Fibroblast of skin of abdomen (primary cell): ENCODE results near the gene ELMO2.

ENCODE experiments used
- DNase-seq: peaks from one replicate; pipeline ENCODE4 v3.0.0-alpha.2; 2013

The ELMO2 gene

GRCh38 chr20:46330831-46331371, 75.5 kb downstream of the ELMO2 start:
- no peak for DNase-seq

- DNase-seq: no peak
Measured at GRCh38 chr20:46330072-46330763, 76.2 kb downstream of the ELMO2 start.

- no peak for DNase-seq
Measured at GRCh38 chr20:46328200-46328882, 78.1 kb downstream of the ELMO2 start.

- no peak for DNase-seq
Measured at GRCh38 chr20:46327557-46327956, 78.9 kb downstream of the ELMO2 start.

DNA sequence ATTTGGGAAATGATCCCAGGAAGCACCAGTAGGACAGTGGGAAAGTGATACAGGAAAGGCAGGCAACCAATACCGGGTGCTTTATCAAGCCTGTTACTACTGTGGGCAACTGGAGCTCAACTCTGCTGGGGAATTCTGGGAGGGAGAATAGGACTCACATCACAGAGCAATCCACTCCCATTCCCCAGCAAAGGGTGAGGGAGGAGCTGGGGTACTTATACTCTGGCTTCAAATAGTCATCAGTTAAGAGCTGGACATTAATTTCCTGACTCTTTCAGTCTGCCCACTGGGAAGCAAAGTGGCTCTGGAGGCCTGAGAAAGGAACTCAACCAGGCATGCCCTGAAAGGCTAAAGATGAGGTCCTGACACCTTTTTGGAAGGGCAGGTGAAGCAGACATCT, 80.6 kb downstream of the ELMO2 start:
- no peak for DNase-seq

DNA sequence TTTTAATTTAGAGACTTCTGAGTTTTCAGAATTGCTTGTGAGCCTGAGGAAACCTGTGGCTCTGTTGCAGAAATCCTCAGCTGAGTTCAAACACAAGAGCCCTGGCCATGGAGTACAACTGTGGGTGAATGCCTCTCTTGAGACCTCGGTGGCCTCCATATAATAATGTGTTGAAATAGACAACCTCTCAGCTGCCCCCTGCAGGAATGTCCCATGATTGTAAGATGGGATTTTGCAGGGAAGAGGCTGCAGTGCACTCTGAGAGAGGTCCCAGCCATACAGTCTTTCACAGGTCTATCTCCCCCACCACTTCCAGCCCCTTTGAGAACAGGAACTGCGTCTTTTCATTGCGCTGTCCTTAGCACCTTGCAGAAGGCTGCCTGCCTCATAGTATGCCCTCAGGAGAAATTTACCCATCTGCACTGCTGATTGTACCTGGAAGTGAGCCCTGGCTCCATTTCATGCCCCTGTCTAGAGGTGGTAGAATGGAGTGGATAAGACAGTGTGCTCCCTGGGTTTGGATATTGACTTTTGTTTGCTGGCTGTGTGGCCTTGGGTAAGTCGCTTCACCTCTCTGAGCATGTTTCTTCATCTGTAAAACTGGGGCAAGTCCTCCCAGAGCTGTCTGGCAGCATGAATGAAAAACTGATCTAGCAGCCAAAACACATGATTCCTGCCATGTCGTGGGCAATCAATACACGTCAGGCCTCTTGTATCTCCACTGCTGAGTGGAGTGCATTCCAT, 81.3 kb downstream of the ELMO2 start:
- DNase-seq: no peak

DNA sequence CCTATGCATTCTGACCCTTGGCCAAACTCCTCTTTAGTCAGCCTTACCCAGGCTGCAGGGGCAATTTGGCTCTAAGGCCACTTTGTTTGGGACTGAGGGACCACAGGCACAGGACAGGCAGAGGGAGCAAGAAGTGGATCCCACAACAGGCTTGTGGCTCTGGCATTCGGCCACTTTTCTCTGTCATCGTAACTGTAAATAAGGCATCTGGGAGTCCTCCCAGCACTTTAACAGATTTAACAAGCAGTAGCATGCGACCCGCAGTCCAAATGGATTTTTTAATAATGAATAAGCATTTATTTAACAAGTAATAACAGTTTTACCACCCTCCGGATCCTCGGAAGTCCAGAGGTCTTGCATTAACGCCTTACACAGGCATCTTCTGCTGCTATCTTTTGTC, 82.0 kb downstream of the ELMO2 start:
- DNase-seq: no peak

GRCh38 chr20:46323557-46323956, 82.9 kb downstream of the ELMO2 start:
- DNase-seq: no peak

DNA sequence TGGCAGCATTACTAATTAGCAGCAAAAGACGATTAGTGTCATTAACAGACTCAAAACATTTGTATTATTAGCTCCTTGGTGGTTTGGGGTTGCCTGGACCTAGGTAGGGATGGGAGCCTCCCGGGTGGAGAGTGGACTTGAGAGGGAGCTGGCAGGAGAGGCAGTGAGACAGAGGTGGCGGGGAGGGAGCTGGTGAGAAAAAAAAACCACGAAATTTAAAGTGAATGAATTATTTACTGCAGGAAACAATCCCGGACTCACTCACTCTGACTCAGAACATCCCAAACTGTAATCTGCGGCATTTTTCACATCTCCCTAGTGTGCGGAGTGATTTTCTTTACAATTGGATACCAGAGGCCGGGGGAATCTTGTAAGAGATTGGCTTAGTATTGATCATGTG, 83.8 kb downstream of the ELMO2 start:
- DNase-seq: no peak

DNA sequence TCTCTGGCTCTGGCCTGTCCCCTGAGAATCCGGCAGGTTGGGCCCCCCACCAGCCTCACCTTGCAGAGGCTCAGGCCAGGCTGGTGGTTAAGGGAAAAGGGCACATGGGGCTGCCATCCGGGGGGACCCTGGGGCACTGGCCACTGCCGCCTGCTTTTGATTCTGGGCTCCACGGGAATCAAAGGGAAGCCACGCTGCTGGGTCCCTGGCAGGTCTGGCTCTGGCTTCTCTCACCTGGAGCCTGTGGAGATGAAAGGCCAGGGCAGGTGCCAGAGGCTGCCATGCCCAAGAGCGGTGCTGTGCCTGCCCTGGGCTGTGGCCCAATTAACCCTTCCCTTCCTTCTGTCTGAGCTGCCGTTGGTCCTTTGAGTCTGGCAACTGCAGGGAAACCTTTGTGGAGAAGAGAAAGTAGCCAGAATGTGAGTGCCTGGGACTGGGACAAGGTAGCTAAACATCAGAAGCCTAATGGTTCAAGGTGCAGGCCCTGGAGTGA, 88.7 kb downstream of the ELMO2 start:
- no peak for DNase-seq

DNA sequence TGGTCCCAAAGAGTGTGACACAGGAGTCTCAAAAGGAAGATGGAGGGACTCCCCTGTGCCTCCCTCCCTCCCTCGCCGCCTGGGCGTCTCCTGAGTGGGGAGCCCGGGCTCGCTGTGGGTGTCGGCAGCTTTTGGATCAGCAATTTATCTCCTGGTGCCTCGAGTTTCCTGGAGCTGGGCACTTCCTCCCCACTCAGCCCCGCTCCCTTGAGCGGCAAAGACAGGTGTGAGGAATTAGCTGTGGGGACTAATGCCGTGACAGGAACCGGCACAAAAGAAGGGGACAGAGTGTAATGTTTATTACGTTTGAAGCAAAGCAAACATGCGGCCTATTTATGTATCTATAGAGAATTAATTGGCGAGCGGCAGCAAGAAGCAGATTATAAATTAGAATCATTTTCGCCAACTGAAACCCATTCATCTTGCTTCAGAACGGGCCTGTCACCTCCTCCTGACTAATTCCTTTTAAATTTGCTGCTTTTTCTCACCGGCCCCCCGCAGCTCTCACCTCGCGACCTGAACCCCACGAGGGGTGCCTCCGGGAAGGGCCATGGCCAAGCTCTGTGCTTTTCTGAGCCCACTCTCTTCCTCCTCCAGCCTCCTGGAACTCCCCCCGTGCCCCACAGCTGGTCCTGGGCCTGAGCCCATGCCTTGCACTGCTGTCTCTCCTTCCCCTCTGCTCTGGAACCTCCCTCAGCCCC, 89.3 kb downstream of the ELMO2 start:
- no peak for DNase-seq
